SK-N-SH treated with all-trans-retinoic acid at 6 μM for 48 hours (cell line): ENCODE measurements around the gene TAF13.

Source experiments
- ARNTL ChIP-seq: fragments of 450-650 bp; formaldehyde crosslinking; IDR thresholded peaks from 2 replicates; pipeline ENCODE4 v1.5.0; 2020; ENCODE audit warnings: low read depth, mild to moderate bottlenecking, moderate library complexity, borderline replicate concordance
- CSDC2 ChIP-seq: fragments of 250-450 bp; sonication (Bioruptor Pico); IDR thresholded peaks from 2 replicates; pipeline ENCODE4 v1.5.0; 2020; ENCODE audit warnings: mild to moderate bottlenecking, moderate library complexity
- GLIS3 ChIP-seq: fragments of 250-450 bp; sonication (Bioruptor Pico); IDR thresholded peaks from 2 replicates; pipeline ENCODE4 v1.5.0; 2020; ENCODE audit warnings: mild to moderate bottlenecking, moderate library complexity
- ISL1 ChIP-seq: fragments of 250-450 bp; sonication (Bioruptor Pico); IDR thresholded peaks from 2 replicates; pipeline ENCODE4 v2.1.2; 2022; ENCODE audit warnings: mild to moderate bottlenecking, moderate library complexity
- OSR1 ChIP-seq: fragments of 250-450 bp; sonication (Bioruptor Pico); IDR thresholded peaks from 2 replicates; pipeline ENCODE4 v1.8.0; 2022; ENCODE audit warnings: moderate library complexity, mild to moderate bottlenecking, inconsistent platforms
- RARB ChIP-seq: fragments of 250-450 bp; sonication (Bioruptor Pico); IDR thresholded peaks from 2 replicates; pipeline ENCODE4 v1.8.0; 2021; ENCODE audit warnings: mild to moderate bottlenecking, moderate library complexity
- SNAI2 ChIP-seq: fragments of 250-450 bp; sonication (Bioruptor Pico); IDR thresholded peaks from 2 replicates; pipeline ENCODE4 v1.5.0; 2020; ENCODE audit warnings: mild to moderate bottlenecking, moderate library complexity
- TOX ChIP-seq: fragments of 250-450 bp; sonication (Bioruptor Pico); IDR thresholded peaks from 2 replicates; pipeline ENCODE4 v1.8.0; 2021; ENCODE audit warnings: mild to moderate bottlenecking, moderate library complexity, borderline replicate concordance
- ZFP30 ChIP-seq: fragments of 450-650 bp; formaldehyde crosslinking; IDR thresholded peaks from 2 replicates; pipeline ENCODE4 v1.5.0; 2022; ENCODE audit warnings: mild to moderate bottlenecking, moderate library complexity
- TF ChIP-seq, protein P1 (sequence below): fragments of 250-450 bp; sonication (Bioruptor Pico); IDR thresholded peaks from 2 replicates; pipeline ENCODE4 v1.8.0; 2020; ENCODE audit warnings: mild to moderate bottlenecking, moderate library complexity, borderline replicate concordance
- TF ChIP-seq, protein P2 (sequence below): fragments of 250-450 bp; sonication (Bioruptor Pico); IDR thresholded peaks from 2 replicates; pipeline ENCODE4 v1.8.0; 2021; ENCODE audit warnings: low read depth, mild to moderate bottlenecking, moderate library complexity, borderline replicate concordance
- TF ChIP-seq, protein P3 (sequence below): fragments of 250-450 bp; sonication (Bioruptor Pico); IDR thresholded peaks from 2 replicates; pipeline ENCODE4 v1.5.1; 2021; ENCODE audit warnings: mild to moderate bottlenecking, moderate library complexity

DNA sequence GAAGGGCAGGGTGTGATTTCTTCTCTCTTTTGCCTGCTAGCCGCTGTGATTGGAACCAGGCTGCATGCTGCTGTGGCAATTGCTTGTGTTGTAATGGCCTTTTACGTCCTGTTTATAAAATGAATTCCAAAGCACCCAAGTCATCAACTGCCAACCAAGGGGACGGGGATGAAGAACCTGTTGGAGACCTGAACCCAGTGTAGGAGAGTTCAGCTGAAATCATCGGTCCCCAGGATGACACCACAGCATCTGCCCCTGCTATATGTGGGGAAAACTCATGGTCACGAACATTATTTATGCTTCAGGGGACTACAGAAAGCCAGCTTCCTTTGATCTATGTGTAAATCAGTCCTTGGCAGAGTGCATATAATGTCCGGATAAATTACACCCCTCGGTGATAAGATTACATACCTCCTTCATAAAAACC, 18.6 kb upstream of the TAF13 start:
- TF ChIP-seq GLIS3: no peak
- no peak for TF ChIP-seq ISL1 (CRISPR knock-in tag)
- no peak for TF ChIP-seq ZFP30 (CRISPR knock-in tag)
- TF ChIP-seq, protein P1, sequence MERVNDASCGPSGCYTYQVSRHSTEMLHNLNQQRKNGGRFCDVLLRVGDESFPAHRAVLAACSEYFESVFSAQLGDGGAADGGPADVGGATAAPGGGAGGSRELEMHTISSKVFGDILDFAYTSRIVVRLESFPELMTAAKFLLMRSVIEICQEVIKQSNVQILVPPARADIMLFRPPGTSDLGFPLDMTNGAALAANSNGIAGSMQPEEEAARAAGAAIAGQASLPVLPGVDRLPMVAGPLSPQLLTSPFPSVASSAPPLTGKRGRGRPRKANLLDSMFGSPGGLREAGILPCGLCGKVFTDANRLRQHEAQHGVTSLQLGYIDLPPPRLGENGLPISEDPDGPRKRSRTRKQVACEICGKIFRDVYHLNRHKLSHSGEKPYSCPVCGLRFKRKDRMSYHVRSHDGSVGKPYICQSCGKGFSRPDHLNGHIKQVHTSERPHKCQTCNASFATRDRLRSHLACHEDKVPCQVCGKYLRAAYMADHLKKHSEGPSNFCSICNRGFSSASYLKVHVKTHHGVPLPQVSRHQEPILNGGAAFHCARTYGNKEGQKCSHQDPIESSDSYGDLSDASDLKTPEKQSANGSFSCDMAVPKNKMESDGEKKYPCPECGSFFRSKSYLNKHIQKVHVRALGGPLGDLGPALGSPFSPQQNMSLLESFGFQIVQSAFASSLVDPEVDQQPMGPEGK (CRISPR knock-in tag): no peak
- no peak for TF ChIP-seq OSR1 (CRISPR knock-in tag)
- TF ChIP-seq, protein P2, sequence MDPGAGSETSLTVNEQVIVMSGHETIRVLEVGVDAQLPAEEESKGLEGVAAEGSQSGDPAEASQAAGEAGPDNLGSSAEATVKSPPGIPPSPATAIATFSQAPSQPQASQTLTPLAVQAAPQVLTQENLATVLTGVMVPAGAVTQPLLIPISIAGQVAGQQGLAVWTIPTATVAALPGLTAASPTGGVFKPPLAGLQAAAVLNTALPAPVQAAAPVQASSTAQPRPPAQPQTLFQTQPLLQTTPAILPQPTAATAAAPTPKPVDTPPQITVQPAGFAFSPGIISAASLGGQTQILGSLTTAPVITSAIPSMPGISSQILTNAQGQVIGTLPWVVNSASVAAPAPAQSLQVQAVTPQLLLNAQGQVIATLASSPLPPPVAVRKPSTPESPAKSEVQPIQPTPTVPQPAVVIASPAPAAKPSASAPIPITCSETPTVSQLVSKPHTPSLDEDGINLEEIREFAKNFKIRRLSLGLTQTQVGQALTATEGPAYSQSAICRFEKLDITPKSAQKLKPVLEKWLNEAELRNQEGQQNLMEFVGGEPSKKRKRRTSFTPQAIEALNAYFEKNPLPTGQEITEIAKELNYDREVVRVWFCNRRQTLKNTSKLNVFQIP (CRISPR knock-in tag): no peak
- TF ChIP-seq ARNTL (CRISPR knock-in tag): no peak
- TF ChIP-seq RARB (CRISPR knock-in tag): no peak
- no peak for TF ChIP-seq SNAI2 (CRISPR knock-in tag)
- no peak for TF ChIP-seq TOX
- no peak for TF ChIP-seq CSDC2 (CRISPR knock-in tag)
- TF ChIP-seq, protein P3, sequence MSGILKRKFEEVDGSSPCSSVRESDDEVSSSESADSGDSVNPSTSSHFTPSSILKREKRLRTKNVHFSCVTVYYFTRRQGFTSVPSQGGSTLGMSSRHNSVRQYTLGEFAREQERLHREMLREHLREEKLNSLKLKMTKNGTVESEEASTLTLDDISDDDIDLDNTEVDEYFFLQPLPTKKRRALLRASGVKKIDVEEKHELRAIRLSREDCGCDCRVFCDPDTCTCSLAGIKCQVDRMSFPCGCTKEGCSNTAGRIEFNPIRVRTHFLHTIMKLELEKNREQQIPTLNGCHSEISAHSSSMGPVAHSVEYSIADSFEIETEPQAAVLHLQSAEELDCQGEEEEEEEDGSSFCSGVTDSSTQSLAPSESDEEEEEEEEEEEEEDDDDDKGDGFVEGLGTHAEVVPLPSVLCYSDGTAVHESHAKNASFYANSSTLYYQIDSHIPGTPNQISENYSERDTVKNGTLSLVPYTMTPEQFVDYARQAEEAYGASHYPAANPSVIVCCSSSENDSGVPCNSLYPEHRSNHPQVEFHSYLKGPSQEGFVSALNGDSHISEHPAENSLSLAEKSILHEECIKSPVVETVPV: no peak
